Activated B cell treated with CpG ODN at 0.5 μM for 24 hours (primary cell): ENCODE data around the gene GTF3C6. TPM values are rescaled to one million over a fixed set of nuclear protein-coding genes. Genes with fewer than 3 reads are reported as not detected.

Experiments used
- ATAC-seq: fragments of 200-7000 bp; cut with Tn5 transposase; one replicate; pipeline ENCODE4 v1.10.0; 2021; ENCODE audit warnings: low read depth, mild to moderate bottlenecking, moderate library complexity
- CTCF ChIA-PET: fragments of 350-600 bp; sonication (Branson Sonifier 250); formaldehyde crosslinking; loops from one replicate; lab custom pipeline; 2021; ENCODE audit warnings: antibody characterized with exemption; lab: Charles Lee
- POLR2A ChIA-PET: fragments of 350-600 bp; sonication (Branson Sonifier 250); formaldehyde crosslinking; loops from one replicate; lab custom pipeline; 2021; ENCODE audit warnings: antibody characterized with exemption; lab: Charles Lee
- DNase-seq: peaks from one replicate; pipeline ENCODE4 v3.0.0; 2022
- H3K27ac Mint-ChIP-seq: one replicate; pipeline ENCODE4 v1.8.0; 2020; ENCODE audit warnings: mixed read lengths
- H3K27me3 Mint-ChIP-seq: one replicate; pipeline ENCODE4 v1.8.0; 2021; ENCODE audit warnings: mixed read lengths
- H3K36me3 Mint-ChIP-seq: one replicate; pipeline ENCODE4 v1.8.0; 2021; ENCODE audit warnings: low read depth, mixed read lengths
- H3K4me1 Mint-ChIP-seq: one replicate; pipeline ENCODE4 v1.8.0; 2021; ENCODE audit warnings: mixed read lengths
- H3K4me3 Mint-ChIP-seq: one replicate; pipeline ENCODE4 v1.8.0; 2020; ENCODE audit warnings: mild to moderate bottlenecking, mixed read lengths
- H3K9me3 Mint-ChIP-seq: one replicate; pipeline ENCODE4 v1.8.0; 2020; ENCODE audit warnings: mixed read lengths
- intact Hi-C: fragments of 100-400 bp; cut with micrococcal nuclease; formaldehyde crosslinking; loops from one replicate; pipeline ENCODE4 v1.15.1; 2024
- total RNA-seq: library from RNA; stranded (reverse); gene quantifications from 2 replicates; pipeline ENCODE4 v1.2.3, GENCODE V29; 2022
- TF ChIP-seq, protein P1 (sequence below): fragments of 200-600 bp; IDR thresholded peaks from one replicate; pipeline ENCODE4 v1.8.0; 2022; ENCODE audit warnings: antibody characterized with exemption, mild to moderate bottlenecking

GTF3C6 gene
- total RNA-seq, 1 donor from 2014 or later, result 76.7 TPM

DNA sequence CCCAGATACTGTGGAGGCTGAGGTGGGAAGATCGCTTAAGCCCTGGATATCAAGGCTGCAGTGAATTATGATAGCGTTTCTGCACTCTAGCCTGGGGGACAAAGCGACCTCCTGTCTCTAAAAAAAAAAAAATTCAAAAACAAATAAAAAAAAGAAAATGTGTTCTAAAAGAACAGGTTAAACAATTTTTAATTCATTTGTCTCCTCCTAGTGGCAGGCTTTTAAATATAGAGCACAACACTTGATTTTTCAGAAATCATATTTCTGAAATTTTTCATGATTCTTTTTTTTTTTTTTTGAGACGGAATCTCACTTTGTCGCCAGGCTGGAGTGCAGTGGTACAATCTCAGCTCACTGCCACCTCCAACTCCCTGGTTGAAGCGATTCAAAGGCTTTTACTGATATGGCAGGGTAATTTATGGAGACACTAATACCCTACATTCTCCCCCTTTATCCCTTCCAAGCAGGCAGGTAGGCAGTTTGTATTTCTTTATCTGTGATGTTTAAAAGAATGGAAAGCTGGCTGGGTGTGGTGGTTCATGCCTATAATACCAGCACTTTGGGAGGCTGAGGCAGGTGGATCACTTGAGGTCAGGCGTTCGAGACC, 8.7 kb upstream of the GTF3C6 start:
- DNase-seq, result no peak
- ATAC-seq, result no peak
- TF ChIP-seq, protein P1, sequence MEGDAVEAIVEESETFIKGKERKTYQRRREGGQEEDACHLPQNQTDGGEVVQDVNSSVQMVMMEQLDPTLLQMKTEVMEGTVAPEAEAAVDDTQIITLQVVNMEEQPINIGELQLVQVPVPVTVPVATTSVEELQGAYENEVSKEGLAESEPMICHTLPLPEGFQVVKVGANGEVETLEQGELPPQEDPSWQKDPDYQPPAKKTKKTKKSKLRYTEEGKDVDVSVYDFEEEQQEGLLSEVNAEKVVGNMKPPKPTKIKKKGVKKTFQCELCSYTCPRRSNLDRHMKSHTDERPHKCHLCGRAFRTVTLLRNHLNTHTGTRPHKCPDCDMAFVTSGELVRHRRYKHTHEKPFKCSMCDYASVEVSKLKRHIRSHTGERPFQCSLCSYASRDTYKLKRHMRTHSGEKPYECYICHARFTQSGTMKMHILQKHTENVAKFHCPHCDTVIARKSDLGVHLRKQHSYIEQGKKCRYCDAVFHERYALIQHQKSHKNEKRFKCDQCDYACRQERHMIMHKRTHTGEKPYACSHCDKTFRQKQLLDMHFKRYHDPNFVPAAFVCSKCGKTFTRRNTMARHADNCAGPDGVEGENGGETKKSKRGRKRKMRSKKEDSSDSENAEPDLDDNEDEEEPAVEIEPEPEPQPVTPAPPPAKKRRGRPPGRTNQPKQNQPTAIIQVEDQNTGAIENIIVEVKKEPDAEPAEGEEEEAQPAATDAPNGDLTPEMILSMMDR, result no peak
- ChIA-PET CTCF (interaction anchor here (0.8 to 5.1 kb wide), 5 partner anchors 71 to 422 kb away, joined by 4 to 77 read pairs (median 9); no protein-coding TSS in a partner anchor), POLR2A (interaction anchor here (0.6 to 1.0 kb wide), 4 partner anchors 75 to 1332 kb away, joined by 3 to 5 read pairs (median 4); partner anchors contain the start of gene AMD1)
- H3K27ac Mint-ChIP-seq, result no peak overlapping the region
- H3K36me3 Mint-ChIP-seq, result no peaks in the 10 kb centered on the region
- H3K4me1 Mint-ChIP-seq, result peaks cover 1% of the 10 kb centered on the region
- no peaks in the 10 kb centered on the region for H3K9me3 Mint-ChIP-seq
- intact Hi-C loops, result loop anchor here (1.0 kb wide), 3 partner anchors 70 to 421 kb away; no protein-coding TSS in a partner anchor
- no peaks in the 10 kb centered on the region for H3K27me3 Mint-ChIP-seq
- no peak overlapping the region for H3K4me3 Mint-ChIP-seq

DNA sequence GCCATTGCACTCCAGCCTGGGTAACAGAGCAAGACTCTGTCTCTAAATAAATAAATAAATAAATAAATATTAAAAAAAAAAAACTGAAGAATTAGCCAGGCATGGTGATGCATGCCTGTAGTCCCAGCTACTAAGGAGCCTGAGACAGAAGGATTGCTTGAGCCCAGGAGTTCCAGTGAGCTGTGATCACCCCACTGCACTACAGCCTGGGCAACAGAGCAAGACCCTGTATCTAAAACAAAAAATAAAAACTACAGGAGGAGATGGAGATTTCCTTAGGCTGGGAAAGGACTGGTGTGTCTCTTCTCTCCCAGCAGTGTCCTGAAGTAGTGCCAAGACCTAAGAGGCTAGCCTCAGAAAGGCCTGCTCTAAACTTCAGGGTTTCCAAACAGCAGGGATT, 8.1 kb upstream of the GTF3C6 start:
- Mint-ChIP-seq H3K4me3 (no peak overlapping the region), H3K27ac (no peak overlapping the region), H3K4me1 (no peaks in the 10 kb centered on the region), H3K36me3 (no peaks in the 10 kb centered on the region), H3K9me3 (no peaks in the 10 kb centered on the region), H3K27me3 (no peaks in the 10 kb centered on the region)
- DNase-seq (no peak), ATAC-seq (no peak)
- ChIA-PET CTCF (interaction anchor here (0.8 to 5.1 kb wide), 6 partner anchors 9 to 424 kb away, joined by 3 to 77 read pairs (median 4); no protein-coding TSS in a partner anchor), POLR2A (interaction anchor here (0.6 to 1.2 kb wide), 2 partner anchors 76 to 1333 kb away, joined by 4 read pairs; partner anchors contain the start of gene AMD1)
- TF ChIP-seq, protein P1, result no peak
- intact Hi-C loops, result no loop called here

- H3K4me1 Mint-ChIP-seq, result no peaks in the 10 kb centered on the region
- DNase-seq, result no peak
- ChIA-PET CTCF (interaction anchor here (0.8 to 5.1 kb wide), 6 partner anchors 10 to 424 kb away, joined by 3 to 77 read pairs (median 4); no protein-coding TSS in a partner anchor), POLR2A (interaction anchor here (1.2 kb wide), 1 partner anchor 76 kb away, joined by 4 read pairs; the partner anchor contains the start of gene AMD1)
- no peak overlapping the region for H3K27ac Mint-ChIP-seq
- no peak for ATAC-seq
- H3K27me3 Mint-ChIP-seq, result no peaks in the 10 kb centered on the region
- no peaks in the 10 kb centered on the region for H3K36me3 Mint-ChIP-seq
- H3K9me3 Mint-ChIP-seq, result no peaks in the 10 kb centered on the region
- intact Hi-C loops, result no loop called here
- TF ChIP-seq, protein P1, result no peak
- H3K4me3 Mint-ChIP-seq, result no peak overlapping the region
Measured at GRCh38 chr6:110951008-110951407, 7.5 kb upstream of the GTF3C6 start.

DNA sequence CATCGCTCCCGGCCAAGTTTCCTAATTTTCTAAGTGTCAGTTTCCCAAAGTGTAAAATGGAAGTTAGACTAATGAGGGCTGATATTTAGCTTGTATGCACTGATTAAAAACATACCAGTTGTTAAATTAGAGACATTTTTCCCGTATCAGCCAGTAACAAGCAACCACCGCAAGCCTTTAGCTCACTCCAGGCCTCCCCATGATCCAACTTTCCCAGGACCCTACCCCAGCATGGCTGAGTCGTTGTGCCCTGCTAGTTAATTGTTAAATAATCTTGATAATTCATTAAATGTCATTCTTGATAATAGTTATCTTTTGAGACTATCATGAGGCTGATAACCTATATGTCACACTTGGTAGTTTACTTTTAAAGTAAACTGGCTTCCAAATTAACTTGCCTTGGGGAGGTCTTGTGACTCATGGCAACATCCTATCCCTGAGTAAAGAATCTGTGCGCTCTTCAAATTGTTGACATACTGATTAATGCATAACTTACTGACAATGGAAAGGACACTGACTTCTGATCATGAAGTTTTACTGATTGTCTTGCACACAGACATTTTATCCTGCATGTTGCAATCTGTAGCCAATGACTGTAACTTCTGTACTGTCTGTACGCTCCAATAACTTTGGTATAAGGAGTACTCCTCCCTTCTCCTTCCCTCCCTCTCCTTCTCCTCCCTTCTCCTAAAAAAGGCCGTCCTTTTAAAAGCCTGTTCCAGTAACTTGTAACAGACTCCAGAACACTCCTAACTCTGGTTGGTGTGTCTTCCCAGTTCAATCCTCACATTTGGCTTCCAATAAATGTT, 6.3 kb upstream of the GTF3C6 start:
- intact Hi-C loops, result no loop called here
- no peaks in the 10 kb centered on the region for H3K36me3 Mint-ChIP-seq
- POLR2A ChIA-PET, result interaction anchor here (0.6 to 0.7 kb wide), 3 partner anchors 76 to 193 kb away, joined by 3 to 6 read pairs (median 4); no protein-coding TSS in a partner anchor
- no peak for DNase-seq
- no peaks in the 10 kb centered on the region for H3K27me3 Mint-ChIP-seq
- no peaks in the 10 kb centered on the region for H3K9me3 Mint-ChIP-seq
- CTCF ChIA-PET, result interaction anchor here (3.1 to 5.1 kb wide), 2 partner anchors 270 to 272 kb away, joined by 12 to 77 read pairs; no protein-coding TSS in a partner anchor
- H3K4me3 Mint-ChIP-seq, result no peak overlapping the region
- H3K27ac Mint-ChIP-seq, result no peak overlapping the region
- ATAC-seq, result no peak
- TF ChIP-seq, protein P1, result no peak
- peaks cover 2% of the 10 kb centered on the region for H3K4me1 Mint-ChIP-seq
